Thoracic aorta (tissue), 2 donors: ENCODE results near the gene SLC6A19. TPM values are rescaled to one million over a fixed set of nuclear protein-coding genes. Genes with fewer than 3 reads are reported as not detected.

ENCODE experiments used
- ATAC-seq: fragments of 150-250 bp; one replicate; pipeline ENCODE4 v1.8.0; 2017; ENCODE audit warnings: low read depth; ENCODE audit not compliant: insufficient number of reproducible peaks, low FRiP score
- DNase-seq: peaks from one replicate; pipeline ENCODE4 v3.0.0-alpha.2; 2020; ENCODE audit warnings: low spot score
- H3K27ac ChIP-seq, 2 donors: fragments of 200-600 bp; sonication (generic); 1 replicate in 1 of 2; 2 replicates in 1 of 2; pipeline ENCODE4 v1.5.1; 2016; ENCODE audit warnings: mild to moderate bottlenecking in 2 of 2, moderate library complexity in 2 of 2
- H3K27me3 ChIP-seq: fragments of 200-600 bp; sonication (generic); replicated peaks from 2 replicates; pipeline ENCODE4 v1.6.0; 2016; ENCODE audit warnings: mild to moderate bottlenecking; ENCODE audit not compliant: insufficient read depth
- H3K36me3 ChIP-seq: fragments of 200-600 bp; sonication (generic); one replicate; pipeline ENCODE4 v1.5.1; 2016
- H3K4me1 ChIP-seq, 2 donors: fragments of 200-600 bp; sonication (generic); 1 replicate in 1 of 2; 2 replicates in 1 of 2; pipeline versions ENCODE4 v1.5.1 to v1.6.0; 2016; ENCODE audit warnings: low read depth in 2 of 2, mild to moderate bottlenecking in 1 of 2; ENCODE audit not compliant: control insufficient read depth in 1 of 2
- H3K4me3 ChIP-seq: fragments of 200-600 bp; sonication (generic); 2 replicates; pipeline ENCODE4 v1.5.1; 2016; ENCODE audit warnings: mild to moderate bottlenecking
- H3K9me3 ChIP-seq: fragments of 200-600 bp; sonication (generic); 2 replicates; pipeline ENCODE4 v1.5.1; 2016
- CTCF ChIP-seq: fragments of 200-600 bp; sonication (generic); IDR thresholded peaks from one replicate; pipeline ENCODE4 v1.5.1; 2019; ENCODE audit warnings: antibody characterized with exemption
- total RNA-seq, 2 donors: library from RNA; depleted of rRNA; stranded (reverse); fragments of >200 nt; gene quantifications; one replicate each; pipeline versions ENCODE4 v1.1.0 to v1.2.3, GENCODE V29; 2016

SLC6A19 gene
- total RNA-seq, 2 donors from 2014 or later, result not detected

GRCh38 chr5:1167361-1167727 is 34.1 kb upstream of the SLC6A19 start:
- ATAC-seq, result no peak
- TF ChIP-seq CTCF, result no peak
- Histone ChIP-seq H3K27me3 (no peaks in the 10 kb centered on the region), H3K4me1 (no peaks in the 10 kb centered on the region), H3K27ac (no peak overlapping the region), H3K36me3 (no peaks in the 10 kb centered on the region), H3K9me3 (no peaks in the 10 kb centered on the region), H3K4me3 (no peak overlapping the region)
- no peak for DNase-seq

- Histone ChIP-seq H3K9me3 (no peaks in the 10 kb centered on the region), H3K4me1 (no peaks in the 10 kb centered on the region), H3K27me3 (no peaks in the 10 kb centered on the region), H3K4me3 (peak overlapping the region; percentile 31), H3K36me3 (no peaks in the 10 kb centered on the region), H3K27ac (no peak overlapping the region)
- TF ChIP-seq CTCF, result peak; percentile 63
- DNase-seq (no peak), ATAC-seq (no peak)
These were observed 33.4 kb upstream of the SLC6A19 start for GRCh38 chr5:1167728-1168709.

- Histone ChIP-seq H3K9me3 (no peaks in the 10 kb centered on the region), H3K4me1 (no peaks in the 10 kb centered on the region), H3K4me3 (no peak overlapping the region), H3K27me3 (no peaks in the 10 kb centered on the region), H3K27ac (no peak overlapping the region), H3K36me3 (no peaks in the 10 kb centered on the region)
- DNase-seq (no peak), ATAC-seq (no peak)
- TF ChIP-seq CTCF, result no peak
These were observed 32.6 kb upstream of the SLC6A19 start for GRCh38 chr5:1168796-1169195.

- H3K9me3 ChIP-seq, result no peaks in the 10 kb centered on the region
- ATAC-seq (no peak), DNase-seq (no peak)
- no peak overlapping the region for H3K4me3 ChIP-seq
- TF ChIP-seq CTCF, result no peak
- no peaks in the 10 kb centered on the region for H3K36me3 ChIP-seq
- no peak overlapping the region for H3K27ac ChIP-seq
- no peaks in the 10 kb centered on the region for H3K4me1 ChIP-seq
- H3K27me3 ChIP-seq, result no peaks in the 10 kb centered on the region
These were observed 31.9 kb upstream of the SLC6A19 start for GRCh38 chr5:1169211-1170115.
